ENCODE results near the gene MSANTD2.
A peak's percentile ranks its signal among the peaks of the same experiment; 100 is the strongest.

- TF ChIP-seq YY1 (IDR thresholded peaks at IDR 0.05) (no peak), TAF1 (conservative IDR thresholded peaks at IDR 0.05) (no peak), JUND (IDR thresholded peaks at IDR 0.05) (no peak), FOXA1 (IDR thresholded peaks at IDR 0.05) (no peak), GABPA (IDR thresholded peaks at IDR 0.05 in 1 of 2, conservative IDR thresholded peaks at IDR 0.05 in 1 of 2) (no peak), CTCF (IDR thresholded peaks at IDR 0.05; ENCODE audit: low read depth, low read length, missing input control) (no peak), ZBTB33 (IDR thresholded peaks at IDR 0.05) (no peak), HNF4A (conservative IDR thresholded peaks at IDR 0.05) (no peak), RAD21 (IDR thresholded peaks at IDR 0.05) (peak; percentile 6 to 35)
Measured at GRCh38 chr11:124778281-124778680, 21.9 kb downstream of the MSANTD2 start.

Measured in liver (tissue), 3 donors.